Measurements from ENCODE around the gene GPC5.

The GPC5 gene

GRCh38 chr13:92377396-92377795, 979.0 kb downstream of the GPC5 start:
- DNase-seq (ENCODE audit: low spot score): no peak

GRCh38 chr13:92379371-92379770, 981.0 kb downstream of the GPC5 start:
- DNase-seq (ENCODE audit: low spot score): no peak

GRCh38 chr13:92384410-92384809, 986.0 kb downstream of the GPC5 start:
- no peak for DNase-seq (ENCODE audit: low spot score)

GRCh38 chr13:92387245-92387644, 988.8 kb downstream of the GPC5 start:
- DNase-seq (ENCODE audit: low spot score): no peak

- no peak for DNase-seq (ENCODE audit: low spot score)
These were observed 991.8 kb downstream of the GPC5 start for GRCh38 chr13:92390217-92390616.

GRCh38 chr13:92403606-92404005, 1005.2 kb downstream of the GPC5 start:
- DNase-seq (ENCODE audit: low spot score): no peak

- DNase-seq (ENCODE audit: low spot score): no peak
These were observed 1009.4 kb downstream of the GPC5 start for GRCh38 chr13:92407858-92408257.

GRCh38 chr13:92412481-92412880, 1014.1 kb downstream of the GPC5 start:
- DNase-seq (ENCODE audit: low spot score): no peak

GRCh38 chr13:92412996-92413395, 1014.6 kb downstream of the GPC5 start:
- no peak for DNase-seq (ENCODE audit: low spot score)

GRCh38 chr13:92413452-92413851, 1015.0 kb downstream of the GPC5 start:
- DNase-seq (ENCODE audit: low spot score): no peak

GRCh38 chr13:92414851-92415250, 1016.4 kb downstream of the GPC5 start:
- DNase-seq (ENCODE audit: low spot score): no peak

GRCh38 chr13:92415781-92416180, 1017.4 kb downstream of the GPC5 start:
- DNase-seq (ENCODE audit: low spot score): no peak

GRCh38 chr13:92418818-92419412, 1020.5 kb downstream of the GPC5 start:
- no peak for DNase-seq (ENCODE audit: low spot score)

GRCh38 chr13:92429231-92429630, 1030.8 kb downstream of the GPC5 start:
- DNase-seq (ENCODE audit: low spot score): no peak

GRCh38 chr13:92433386-92433785, 1035.0 kb downstream of the GPC5 start:
- no peak for DNase-seq (ENCODE audit: low spot score)

GRCh38 chr13:92433963-92434362, 1035.5 kb downstream of the GPC5 start:
- no peak for DNase-seq (ENCODE audit: low spot score)

- no peak for DNase-seq (ENCODE audit: low spot score)
These were observed 1038.5 kb downstream of the GPC5 start for GRCh38 chr13:92436924-92437323.

- no peak for DNase-seq (ENCODE audit: low spot score)
These were observed 1045.8 kb downstream of the GPC5 start for GRCh38 chr13:92444244-92444643.

- DNase-seq (ENCODE audit: low spot score): no peak
These were observed 1052.6 kb downstream of the GPC5 start for GRCh38 chr13:92451060-92451459.

GRCh38 chr13:92452840-92453239, 1054.4 kb downstream of the GPC5 start:
- no peak for DNase-seq (ENCODE audit: low spot score)

GRCh38 chr13:92459306-92459705, 1060.9 kb downstream of the GPC5 start:
- no peak for DNase-seq (ENCODE audit: low spot score)

- DNase-seq (ENCODE audit: low spot score): no peak
These were observed 1062.1 kb downstream of the GPC5 start for GRCh38 chr13:92460479-92460878.

GRCh38 chr13:92461402-92461801, 1063.0 kb downstream of the GPC5 start:
- DNase-seq (ENCODE audit: low spot score): no peak

- DNase-seq (ENCODE audit: low spot score): no peak
These were observed 1063.4 kb downstream of the GPC5 start for GRCh38 chr13:92461831-92462230.

GRCh38 chr13:92463134-92463533, 1064.7 kb downstream of the GPC5 start:
- DNase-seq (ENCODE audit: low spot score): no peak
